HG03457 (cell line): ENCODE measurements around the gene RBM44.
"Not testable (repeated sequence)": the region's sequence is repeated elsewhere in the genome, so short reads cannot be mapped to it uniquely, and the experiment has no call there.

ENCODE experiments used
- ATAC-seq: cut with Tn5 transposase; IDR thresholded peaks from one replicate; pipeline ENCODE4 v1.9.1; 2021; ENCODE audit warnings: moderate number of reproducible peaks; ENCODE audit not compliant: unreplicated experiment

RBM44 gene

GRCh38 chr2:237782181-237782580 is 16.4 kb upstream of the RBM44 start:
- ATAC-seq, result no peak

- not testable (repeated sequence) for ATAC-seq
These were observed 14.9 kb upstream of the RBM44 start for GRCh38 chr2:237783678-237784077.

- no peak for ATAC-seq
These were observed 11.6 kb upstream of the RBM44 start for GRCh38 chr2:237786936-237787335.

GRCh38 chr2:237790353-237790752 is 8.2 kb upstream of the RBM44 start:
- ATAC-seq, result no peak

GRCh38 chr2:237791977-237792727 is 6.4 kb upstream of the RBM44 start:
- ATAC-seq, result no peak

- ATAC-seq, result no peak
These were observed 1.3 kb upstream of the RBM44 start for GRCh38 chr2:237797253-237797652.

GRCh38 chr2:237799060-237799428 is 465 bp downstream of the RBM44 start:
- no peak for ATAC-seq

- ATAC-seq, result no peak
These were observed 2.9 kb downstream of the RBM44 start for GRCh38 chr2:237801466-237801865.

- no peak for ATAC-seq
These were observed 7.8 kb downstream of the RBM44 start for GRCh38 chr2:237806334-237806733.

- no peak for ATAC-seq
These were observed 17.1 kb downstream of the RBM44 start for GRCh38 chr2:237815637-237816036.

GRCh38 chr2:237816531-237816930 is 18.0 kb downstream of the RBM44 start:
- no peak for ATAC-seq

GRCh38 chr2:237818066-237818473 is 19.5 kb downstream of the RBM44 start:
- no peak for ATAC-seq

- ATAC-seq, result no peak
These were observed 20.7 kb downstream of the RBM44 start for GRCh38 chr2:237819231-237819630.

GRCh38 chr2:237820421-237820820 is 21.8 kb downstream of the RBM44 start:
- ATAC-seq, result no peak

GRCh38 chr2:237823544-237823943 is 25.0 kb downstream of the RBM44 start:
- ATAC-seq, result no peak

- no peak for ATAC-seq
These were observed 25.5 kb downstream of the RBM44 start for GRCh38 chr2:237824085-237824484.

GRCh38 chr2:237827421-237827987 is 28.9 kb downstream of the RBM44 start:
- ATAC-seq, result no peak

- no peak for ATAC-seq
These were observed 31.9 kb downstream of the RBM44 start for GRCh38 chr2:237830522-237830921.

GRCh38 chr2:237833546-237833945 is 35.0 kb downstream of the RBM44 start:
- ATAC-seq, result no peak

GRCh38 chr2:237835372-237835771 is 36.8 kb downstream of the RBM44 start:
- no peak for ATAC-seq

GRCh38 chr2:237841051-237841450 is 42.5 kb downstream of the RBM44 start:
- ATAC-seq, result no peak

GRCh38 chr2:237848940-237849339 is 50.4 kb downstream of the RBM44 start:
- not testable (repeated sequence) for ATAC-seq

GRCh38 chr2:237854295-237854694 is 55.7 kb downstream of the RBM44 start:
- ATAC-seq, result no peak
